SH-SY5Y (cell line): ENCODE results near the gene POLA2.

ENCODE experiments used
- GATA2 ChIP-seq: IDR thresholded peaks from 2 replicates; pipeline ENCODE4 v1.6.1; 2011; ENCODE audit warnings: mild to moderate bottlenecking, low read depth, low read length
- GATA3 ChIP-seq: IDR thresholded peaks from 2 replicates; pipeline ENCODE4 v1.6.1; 2011; ENCODE audit warnings: low read depth, mild to moderate bottlenecking, low read length, moderate library complexity

DNA sequence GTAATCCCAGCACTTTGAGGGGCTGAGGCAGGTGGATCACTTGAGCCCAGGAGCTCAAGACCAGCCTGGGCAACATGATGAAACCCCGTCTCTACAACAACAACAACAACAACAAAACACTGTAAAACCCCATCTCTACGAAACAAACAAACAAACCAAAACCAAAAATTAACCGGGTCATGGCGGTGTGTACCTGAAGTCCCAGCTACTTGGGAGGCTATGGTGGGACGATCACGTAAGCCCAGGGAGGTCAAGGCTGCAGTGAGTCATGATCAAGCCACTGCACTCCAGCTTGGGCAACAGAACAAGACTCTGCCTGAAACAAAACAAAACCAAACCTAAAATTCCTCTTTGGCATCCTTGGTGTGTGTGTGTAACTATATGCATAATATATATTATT is 7.0 kb upstream of the POLA2 start:
- no peak for TF ChIP-seq GATA2
- no peak for TF ChIP-seq GATA3
